CD4-positive, CD25-positive, alpha-beta regulatory T cell (primary cell): ENCODE data around the gene ATXN3. TPM values are rescaled to one million over a fixed set of nuclear protein-coding genes. Genes with fewer than 3 reads are reported as not detected.
"Not testable (repeated sequence)": the region's sequence is repeated elsewhere in the genome, so short reads cannot be mapped to it uniquely, and the experiment has no call there.

Experiments
- ATAC-seq, 2 donors: fragments of 150-1000 bp; cut with Tn5 transposase; one replicate each; pipeline ENCODE4 v1.10.0; 2021; ENCODE audit warnings: low read depth in 2 of 2, moderate number of reproducible peaks in 2 of 2, moderate library complexity in 1 of 2
- DNase-seq, 3 donors: peaks; one replicate each; pipeline versions ENCODE4 v3.0.0 to v3.0.0-alpha.2; 2012 to 2022; ENCODE audit warnings: mixed read lengths in 1 of 3
- H3K27ac ChIP-seq: one replicate; pipeline ENCODE4 v1.7.0; 2013; ENCODE audit warnings: mild to moderate bottlenecking, low read length; ENCODE audit not compliant: insufficient read depth, poor library complexity, severe bottlenecking
- H3K27me3 ChIP-seq: one replicate; pipeline ENCODE4 v1.7.0; 2013; ENCODE audit warnings: low read length; ENCODE audit not compliant: control insufficient read depth, insufficient read depth
- H3K36me3 ChIP-seq: one replicate; pipeline ENCODE4 v1.7.0; 2013; ENCODE audit warnings: mild to moderate bottlenecking, low read length, moderate library complexity; ENCODE audit not compliant: control insufficient read depth, insufficient read depth
- H3K4me1 ChIP-seq: 2 replicates; pipeline ENCODE4 v1.7.0; 2013; ENCODE audit warnings: mild to moderate bottlenecking, low read length; ENCODE audit not compliant: insufficient read depth, control insufficient read depth, poor library complexity, severe bottlenecking
- H3K4me3 ChIP-seq: one replicate; pipeline ENCODE4 v1.7.0; 2013; ENCODE audit warnings: low read depth, mild to moderate bottlenecking, low read length, moderate library complexity
- H3K9me3 ChIP-seq, 2 experiments: 1 replicate in 1 of 2; 2 replicates in 1 of 2; pipeline ENCODE4 v1.7.0; 2013; ENCODE audit warnings: low read length in 2 of 2, mild to moderate bottlenecking in 1 of 2, moderate library complexity in 1 of 2; ENCODE audit not compliant: control insufficient read depth in 2 of 2
- H3K27ac Mint-ChIP-seq, 3 donors: one replicate each; pipeline ENCODE4 v1.8.0; 2020 to 2022; ENCODE audit warnings: mild to moderate bottlenecking in 3 of 3, mixed read lengths in 3 of 3, moderate library complexity in 2 of 3
- H3K27me3 Mint-ChIP-seq: one replicate; pipeline ENCODE4 v1.8.0; 2022; ENCODE audit warnings: mild to moderate bottlenecking, mixed read lengths
- H3K36me3 Mint-ChIP-seq: one replicate; pipeline ENCODE4 v1.8.0; 2020; ENCODE audit warnings: mixed read lengths
- H3K4me1 Mint-ChIP-seq, 4 donors: one replicate each; pipeline ENCODE4 v1.8.0; 2020 to 2022; ENCODE audit warnings: mixed read lengths in 4 of 4, mild to moderate bottlenecking in 1 of 4
- H3K4me3 Mint-ChIP-seq, 4 donors: one replicate each; pipeline ENCODE4 v1.8.0; 2020 to 2022; ENCODE audit warnings: mild to moderate bottlenecking in 4 of 4, mixed read lengths in 4 of 4, moderate library complexity in 3 of 4
- H3K9me3 Mint-ChIP-seq, 7 donors: one replicate each; pipeline ENCODE4 v1.8.0; 2020 to 2022; ENCODE audit warnings: mixed read lengths in 7 of 7, mild to moderate bottlenecking in 3 of 7, moderate library complexity in 2 of 7
- polyA plus RNA-seq, 4 donors: library from polyadenylated mRNA; unstranded; fragments of 300-500 nt; fragmentation: Illumina TruSeq; gene quantifications; one replicate each; pipeline ENCODE4 v1.2.3, GENCODE V29; 2021
- total RNA-seq: library from RNA; stranded (reverse); gene quantifications from one replicate; pipeline ENCODE4 v1.2.3, GENCODE V29; 2022

ATXN3 gene
- total and polyA plus RNA-seq, 5 donors from 2014 or later = 13.1 to 28.5 (median 16.4) TPM

GRCh38 chr14:92058006-92058917, 48.1 kb downstream of the ATXN3 start:
- DNase-seq = no peak
- no peak overlapping the region for H3K27ac Mint-ChIP-seq
- H3K36me3 Mint-ChIP-seq = peaks cover 8% of the 10 kb centered on the region
- no peak overlapping the region for H3K4me3 Mint-ChIP-seq
- peaks cover 0 to 2% (median 0%) of the 10 kb centered on the region in 4 donors for H3K4me1 Mint-ChIP-seq
- no peaks in the 10 kb centered on the region for H3K9me3 Mint-ChIP-seq
- Histone ChIP-seq H3K27me3 (no peaks in the 10 kb centered on the region), H3K9me3 (no peaks in the 10 kb centered on the region), H3K4me3 (no peak overlapping the region), H3K27ac (no peak overlapping the region), H3K36me3 (peaks cover 5% of the 10 kb centered on the region), H3K4me1 (no peaks in the 10 kb centered on the region)
- no peaks in the 10 kb centered on the region for H3K27me3 Mint-ChIP-seq
- ATAC-seq = no peak

GRCh38 chr14:92049781-92050180, 56.6 kb downstream of the ATXN3 start:
- peaks cover 0 to 19% (median 6%) of the 10 kb centered on the region in 7 donors for H3K9me3 Mint-ChIP-seq
- no peak overlapping the region for H3K27ac ChIP-seq
- H3K4me3 Mint-ChIP-seq = no peak overlapping the region
- ATAC-seq (no peak), DNase-seq (no peak)
- H3K36me3 ChIP-seq = no peaks in the 10 kb centered on the region
- peak overlapping the region in 1 of 3 donors; percentile 68 for H3K27ac Mint-ChIP-seq
- no peaks in the 10 kb centered on the region for H3K4me1 ChIP-seq
- H3K27me3 ChIP-seq = no peaks in the 10 kb centered on the region
- peaks cover 0 to 4% of the 10 kb centered on the region in 2 experiments for H3K9me3 ChIP-seq
- no peaks in the 10 kb centered on the region for H3K27me3 Mint-ChIP-seq
- H3K4me3 ChIP-seq = no peak overlapping the region
- peaks cover 5 to 15% (median 7%) of the 10 kb centered on the region in 4 donors for H3K4me1 Mint-ChIP-seq
- peaks cover 28% of the 10 kb centered on the region for H3K36me3 Mint-ChIP-seq

GRCh38 chr14:92049221-92049620, 57.2 kb downstream of the ATXN3 start:
- not testable (repeated sequence) for H3K27me3 ChIP-seq, H3K4me1 ChIP-seq, H3K36me3 ChIP-seq, H3K27ac ChIP-seq, ATAC-seq, H3K27me3 Mint-ChIP-seq, H3K9me3 ChIP-seq, DNase-seq, H3K4me3 Mint-ChIP-seq, H3K4me3 ChIP-seq, H3K27ac Mint-ChIP-seq
- H3K9me3 Mint-ChIP-seq = peaks cover 0 to 19% (median 6%) of the 10 kb centered on the region in 7 donors
- H3K36me3 Mint-ChIP-seq = peaks cover 28% of the 10 kb centered on the region
- peaks cover 5 to 15% (median 7%) of the 10 kb centered on the region in 4 donors for H3K4me1 Mint-ChIP-seq

GRCh38 chr14:92045904-92046303, 60.5 kb downstream of the ATXN3 start:
- not testable (repeated sequence) for DNase-seq, H3K27ac ChIP-seq, H3K4me3 Mint-ChIP-seq, ATAC-seq, H3K4me1 ChIP-seq, H3K27me3 ChIP-seq, H3K27me3 Mint-ChIP-seq, H3K36me3 ChIP-seq, H3K4me1 Mint-ChIP-seq, H3K4me3 ChIP-seq, H3K9me3 ChIP-seq, H3K27ac Mint-ChIP-seq
- peaks cover 0 to 19% (median 6%) of the 10 kb centered on the region in 7 donors for H3K9me3 Mint-ChIP-seq
- peaks cover 23% of the 10 kb centered on the region for H3K36me3 Mint-ChIP-seq

- peaks cover 22 to 37% (median 34%) of the 10 kb centered on the region in 4 donors for H3K4me1 Mint-ChIP-seq
- H3K4me3 ChIP-seq, H3K9me3 Mint-ChIP-seq, H3K36me3 Mint-ChIP-seq, DNase-seq, H3K27me3 Mint-ChIP-seq, ATAC-seq, H3K27ac ChIP-seq, H3K9me3 ChIP-seq, H3K36me3 ChIP-seq, H3K27me3 ChIP-seq: not testable (repeated sequence)
- H3K4me1 ChIP-seq = peaks cover 35% of the 10 kb centered on the region
- peak overlapping the region in 3 of 4 donors; percentile 11 to 59 (median 58) for H3K4me3 Mint-ChIP-seq
- peak overlapping the region in 1 of 3 donors; percentile 91 for H3K27ac Mint-ChIP-seq
Measured at GRCh38 chr14:92041766-92042165, 64.6 kb downstream of the ATXN3 start.

- Mint-ChIP-seq H3K27ac (peak overlapping the region in 2 of 3 donors; percentile 42 to 91), H3K4me3 (peak overlapping the region in 3 of 4 donors; percentile 11 to 100 (median 99)), H3K36me3 (peaks cover 7% of the 10 kb centered on the region), H3K4me1 (peaks cover 26 to 42% (median 37%) of the 10 kb centered on the region in 4 donors), H3K9me3 (no peaks in the 10 kb centered on the region), H3K27me3 (no peaks in the 10 kb centered on the region)
- Histone ChIP-seq H3K27me3 (no peaks in the 10 kb centered on the region), H3K36me3 (no peaks in the 10 kb centered on the region), H3K4me3 (peak overlapping the region; percentile 98), H3K27ac (peak overlapping the region; percentile 89), H3K4me1 (peaks cover 38% of the 10 kb centered on the region), H3K9me3 (peaks cover 0 to 4% of the 10 kb centered on the region in 2 experiments)
- no peak for DNase-seq
- ATAC-seq = no peak
Measured at GRCh38 chr14:92041203-92041602, 65.2 kb downstream of the ATXN3 start.

GRCh38 chr14:92040431-92041051, 65.8 kb downstream of the ATXN3 start:
- no peaks in the 10 kb centered on the region for H3K27me3 Mint-ChIP-seq
- no peaks in the 10 kb centered on the region for H3K36me3 ChIP-seq
- H3K4me3 Mint-ChIP-seq = peak overlapping the region; percentile 96 to 100 (median 98)
- peak overlapping the region in 2 of 3 donors; percentile 99 for H3K27ac Mint-ChIP-seq
- ATAC-seq (no peak), DNase-seq (peak in 1 of 3 donors; percentile 61)
- no peaks in the 10 kb centered on the region for H3K9me3 Mint-ChIP-seq
- H3K4me1 ChIP-seq = peaks cover 38% of the 10 kb centered on the region
- H3K4me3 ChIP-seq = peak overlapping the region; percentile 98
- no peaks in the 10 kb centered on the region for H3K9me3 ChIP-seq
- H3K4me1 Mint-ChIP-seq = peaks cover 31 to 49% (median 40%) of the 10 kb centered on the region in 4 donors
- no peaks in the 10 kb centered on the region for H3K27me3 ChIP-seq
- peaks cover 7% of the 10 kb centered on the region for H3K36me3 Mint-ChIP-seq
- H3K27ac ChIP-seq = peak overlapping the region; percentile 89
